Loucy (cell line): ENCODE data around the gene GEMIN4.

Source experiments
- H2AFZ ChIP-seq: fragments of 200-600 bp; sonication (generic); 2 replicates; pipeline ENCODE4 v1.6.0; 2016; ENCODE audit warnings: antibody characterized with exemption, mild to moderate bottlenecking, low read length, moderate library complexity
- H3F3A ChIP-seq: fragments of 200-600 bp; 2 replicates; pipeline ENCODE4 v1.6.0; 2016; ENCODE audit warnings: antibody characterized with exemption, low read depth, mild to moderate bottlenecking
- H3K27me3 ChIP-seq: fragments of 200-600 bp; sonication (generic); 2 replicates; pipeline ENCODE4 v1.6.1; 2014; ENCODE audit warnings: low read length, mild to moderate bottlenecking; ENCODE audit not compliant: insufficient read depth, poor library complexity, severe bottlenecking
- H3K36me3 ChIP-seq: fragments of 200-600 bp; sonication (generic); 2 replicates; pipeline ENCODE4 v1.6.1; 2016; ENCODE audit warnings: low read length; ENCODE audit not compliant: insufficient read depth
- H3K4me1 ChIP-seq: fragments of 200-600 bp; sonication (generic); 2 replicates; pipeline ENCODE4 v1.5.1; 2014; ENCODE audit warnings: low read length, mild to moderate bottlenecking; ENCODE audit not compliant: insufficient read depth, poor library complexity, severe bottlenecking
- H3K4me2 ChIP-seq: fragments of 200-600 bp; sonication (generic); 2 replicates; pipeline ENCODE4 v1.6.0; 2014; ENCODE audit warnings: antibody characterized with exemption, low read length, low read depth, mild to moderate bottlenecking; ENCODE audit not compliant: poor library complexity, severe bottlenecking
- H3K4me3 ChIP-seq: fragments of 200-600 bp; sonication (generic); 2 replicates; pipeline ENCODE4 v1.5.1; 2014; ENCODE audit warnings: low read length, mild to moderate bottlenecking, mixed read lengths; ENCODE audit not compliant: poor library complexity, severe bottlenecking
- H3K79me2 ChIP-seq: fragments of 200-600 bp; sonication (generic); 2 replicates; pipeline ENCODE4 v1.6.1; 2014; ENCODE audit warnings: low read length; ENCODE audit not compliant: insufficient read depth
- H3K9ac ChIP-seq: fragments of 200-600 bp; sonication (generic); 2 replicates; pipeline ENCODE4 v1.6.0; 2014; ENCODE audit warnings: mild to moderate bottlenecking, low read depth, low read length, moderate library complexity; ENCODE audit not compliant: poor library complexity, severe bottlenecking
- H3K9me2 ChIP-seq: fragments of 200-600 bp; sonication (generic); replicated peaks from 2 replicates; pipeline ENCODE4 v1.6.1; 2016; ENCODE audit warnings: low read depth, low read length, mixed read lengths
- H3K9me3 ChIP-seq: fragments of 200-600 bp; sonication (generic); 2 replicates; pipeline ENCODE4 v1.6.1; 2014; ENCODE audit warnings: mild to moderate bottlenecking, antibody characterized with exemption, low read length, low read depth; ENCODE audit not compliant: insufficient read depth
- H4K20me1 ChIP-seq: fragments of 200-600 bp; sonication (generic); 2 replicates; pipeline ENCODE4 v1.6.0; 2014; ENCODE audit warnings: antibody characterized with exemption, low read length, mild to moderate bottlenecking; ENCODE audit not compliant: insufficient read depth, poor library complexity, severe bottlenecking
- CTCF ChIP-seq: fragments of 200-600 bp; sonication (generic); conservative IDR thresholded peaks from 2 replicates; pipeline ENCODE4 v1.5.1; 2014; ENCODE audit warnings: mild to moderate bottlenecking, antibody characterized with exemption, low read length
- EZH2phosphoT487 ChIP-seq: fragments of 200-600 bp; IDR thresholded peaks from 2 replicates; pipeline ENCODE4 v1.6.1; 2018; ENCODE audit warnings: antibody characterized with exemption, mild to moderate bottlenecking, moderate library complexity, borderline replicate concordance

The GEMIN4 gene

DNA sequence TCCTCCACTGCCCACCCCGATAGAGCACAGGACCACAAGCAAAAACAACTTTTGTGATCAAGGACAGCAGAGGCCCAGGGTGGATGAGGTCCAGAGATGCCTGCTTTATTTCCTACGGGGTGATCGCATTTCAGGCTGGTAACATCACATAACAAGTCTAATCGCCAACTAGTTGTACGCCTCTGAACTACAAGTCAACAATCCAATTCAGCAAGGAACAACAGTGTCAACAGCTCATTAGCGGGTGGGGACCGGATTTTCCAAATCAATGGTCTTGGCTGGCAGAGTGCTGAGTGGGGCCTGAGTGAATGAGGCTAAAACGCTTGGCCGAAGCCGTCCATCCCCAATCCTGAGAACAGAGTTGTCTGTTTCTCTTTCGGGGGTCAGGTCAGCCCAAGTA is 47.2 kb upstream of the GEMIN4 start:
- Histone ChIP-seq H2AFZ (no peak overlapping the region), H3K9ac (no peak overlapping the region), H3K36me3 (no peaks in the 10 kb centered on the region), H3F3A (no peaks in the 10 kb centered on the region), H3K4me2 (no peak overlapping the region), H3K9me3 (no peaks in the 10 kb centered on the region; the same call in 1 of the 2 replicates), H3K4me3 (no peak overlapping the region), H3K9me2 (no peaks in the 10 kb centered on the region), H4K20me1 (no peaks in the 10 kb centered on the region), H3K27me3 (no peaks in the 10 kb centered on the region), H3K4me1 (no peaks in the 10 kb centered on the region), H3K79me2 (no peaks in the 10 kb centered on the region)
- no peak for TF ChIP-seq EZH2phosphoT487
- TF ChIP-seq CTCF: no peak

GRCh38 chr17:798246-798645 is 46.2 kb upstream of the GEMIN4 start:
- no peaks in the 10 kb centered on the region for H3K79me2 ChIP-seq
- no peaks in the 10 kb centered on the region for H3K27me3 ChIP-seq
- TF ChIP-seq EZH2phosphoT487 (no peak), CTCF (no peak)
- H3K9ac ChIP-seq: no peak overlapping the region
- H2AFZ ChIP-seq: no peak overlapping the region
- H3K9me3 ChIP-seq: no peaks in the 10 kb centered on the region; the same call in 1 of the 2 replicates
- H3K4me2 ChIP-seq: no peak overlapping the region
- H4K20me1 ChIP-seq: no peaks in the 10 kb centered on the region
- no peak overlapping the region for H3K4me3 ChIP-seq
- no peaks in the 10 kb centered on the region for H3F3A ChIP-seq
- no peaks in the 10 kb centered on the region for H3K9me2 ChIP-seq
- no peaks in the 10 kb centered on the region for H3K36me3 ChIP-seq
- no peaks in the 10 kb centered on the region for H3K4me1 ChIP-seq

- no peak overlapping the region for H3K4me3 ChIP-seq
- no peaks in the 10 kb centered on the region; the same call in 1 of the 2 replicates for H3K9me3 ChIP-seq
- H3K9ac ChIP-seq: no peak overlapping the region
- H3F3A ChIP-seq: no peaks in the 10 kb centered on the region
- TF ChIP-seq EZH2phosphoT487: no peak
- no peak for TF ChIP-seq CTCF
- H3K27me3 ChIP-seq: no peaks in the 10 kb centered on the region
- H3K79me2 ChIP-seq: no peaks in the 10 kb centered on the region
- no peak overlapping the region for H2AFZ ChIP-seq
- no peak overlapping the region for H3K4me2 ChIP-seq
- peaks cover 2% of the 10 kb centered on the region; the same call in 1 of the 2 replicates for H3K36me3 ChIP-seq
- no peaks in the 10 kb centered on the region for H4K20me1 ChIP-seq
- H3K9me2 ChIP-seq: no peaks in the 10 kb centered on the region
- no peaks in the 10 kb centered on the region for H3K4me1 ChIP-seq
Measured at GRCh38 chr17:797236-797840, 45.3 kb upstream of the GEMIN4 start.
